GM19438 (cell line): ENCODE measurements around the gene USP4.
"Not testable (repeated sequence)": the region's sequence is repeated elsewhere in the genome, so short reads cannot be mapped to it uniquely, and the experiment has no call there.

Experiments used
- ATAC-seq: cut with Tn5 transposase; IDR thresholded peaks from one replicate; pipeline ENCODE4 v1.9.1; 2021; ENCODE audit warnings: low read depth; ENCODE audit not compliant: unreplicated experiment

Gene USP4

GRCh38 chr3:49339941-49340800, at the start of gene USP4:
USP4 (minus strand) TSS chr3:49340053; CDS start chr3:49340024, 29 bp downstream.
- peak; percentile 70 for ATAC-seq

- no peak for ATAC-seq
These were observed 49.4 kb upstream of the USP4 start for GRCh38 chr3:49389297-49389696.

GRCh38 chr3:49388289-49388820, 48.5 kb upstream of the USP4 start:
- no peak for ATAC-seq

GRCh38 chr3:49387721-49388120, 47.9 kb upstream of the USP4 start:
- ATAC-seq, result no peak

- no peak for ATAC-seq
These were observed 46.4 kb upstream of the USP4 start for GRCh38 chr3:49386056-49386756.

- no peak for ATAC-seq
These were observed 45.8 kb upstream of the USP4 start for GRCh38 chr3:49385617-49386016.

- ATAC-seq, result no peak
These were observed 43.5 kb upstream of the USP4 start for GRCh38 chr3:49383387-49383786.

- no peak for ATAC-seq
These were observed 38.5 kb upstream of the USP4 start for GRCh38 chr3:49378249-49378895.

GRCh38 chr3:49377483-49377882, 37.6 kb upstream of the USP4 start:
- no peak for ATAC-seq

GRCh38 chr3:49371946-49372345, 32.1 kb upstream of the USP4 start:
- no peak for ATAC-seq

- no peak for ATAC-seq
These were observed 30.9 kb upstream of the USP4 start for GRCh38 chr3:49370585-49371290.

GRCh38 chr3:49362561-49362960, 22.7 kb upstream of the USP4 start:
- ATAC-seq, result no peak

GRCh38 chr3:49359623-49360022, 19.8 kb upstream of the USP4 start:
- ATAC-seq, result no peak

GRCh38 chr3:49358884-49359225, 19.0 kb upstream of the USP4 start:
- ATAC-seq, result peak; percentile 6

- peak; percentile 89 for ATAC-seq
These were observed 18.5 kb upstream of the USP4 start, which contains the start of gene GPX1 for GRCh38 chr3:49358217-49358883. GPX1 (minus strand) TSS chr3:49358353; CDS start chr3:49358278, 75 bp downstream.

GRCh38 chr3:49357443-49358216, 17.8 kb upstream of the USP4 start:
- peak; percentile 20 for ATAC-seq

- ATAC-seq, result not testable (repeated sequence)
These were observed 17.2 kb upstream of the USP4 start for GRCh38 chr3:49357095-49357442.

- ATAC-seq, result no peak
These were observed 13.1 kb upstream of the USP4 start for GRCh38 chr3:49352890-49353421.

- ATAC-seq, result no peak
These were observed 12.4 kb upstream of the USP4 start for GRCh38 chr3:49352281-49352680.
